Progenitor cell of endocrine pancreas (in vitro differentiated cells): Measurements from ENCODE around the gene CETN1. TPM values are rescaled to one million over a fixed set of nuclear protein-coding genes. Genes with fewer than 3 reads are reported as not detected.

Source experiments
- DNase-seq: peaks from one replicate; pipeline ENCODE4 v3.0.0; 2021; ENCODE audit warnings: low spot score; ENCODE audit not compliant: unreplicated experiment
- H3K27ac Mint-ChIP-seq: 2 replicates; pipeline ENCODE4 v1.8.0; 2021; ENCODE audit warnings: mild to moderate bottlenecking, moderate library complexity, mixed read lengths
- H3K27me3 Mint-ChIP-seq: 2 replicates; pipeline ENCODE4 v1.8.0; 2021; ENCODE audit warnings: mixed read lengths
- H3K36me3 Mint-ChIP-seq: 2 replicates; pipeline ENCODE4 v1.8.0; 2022; ENCODE audit warnings: mixed read lengths; ENCODE audit not compliant: insufficient read depth
- H3K4me1 Mint-ChIP-seq: 2 replicates; pipeline ENCODE4 v1.8.0; 2021; ENCODE audit warnings: low read depth, mixed read lengths
- H3K4me3 Mint-ChIP-seq: 2 replicates; pipeline ENCODE4 v1.8.0; 2021; ENCODE audit warnings: low read depth, mild to moderate bottlenecking, moderate library complexity, mixed read lengths
- H3K9me3 Mint-ChIP-seq: 2 replicates; pipeline ENCODE4 v1.8.0; 2021; ENCODE audit warnings: low read depth, mixed read lengths
- total RNA-seq: library from RNA; stranded (reverse); gene quantifications from 2 replicates; pipeline ENCODE4 v1.2.1, GENCODE V29; 2021
- TF ChIP-seq, protein P1 (sequence below): fragments of 200-600 bp; sonication (generic); IDR thresholded peaks from one replicate; pipeline ENCODE4 v1.5.0; 2021; ENCODE audit warnings: antibody characterized with exemption, mild to moderate bottlenecking; ENCODE audit not compliant: unreplicated experiment

CETN1 gene
- total RNA-seq, 1 donor from 2014 or later: not detected

DNA sequence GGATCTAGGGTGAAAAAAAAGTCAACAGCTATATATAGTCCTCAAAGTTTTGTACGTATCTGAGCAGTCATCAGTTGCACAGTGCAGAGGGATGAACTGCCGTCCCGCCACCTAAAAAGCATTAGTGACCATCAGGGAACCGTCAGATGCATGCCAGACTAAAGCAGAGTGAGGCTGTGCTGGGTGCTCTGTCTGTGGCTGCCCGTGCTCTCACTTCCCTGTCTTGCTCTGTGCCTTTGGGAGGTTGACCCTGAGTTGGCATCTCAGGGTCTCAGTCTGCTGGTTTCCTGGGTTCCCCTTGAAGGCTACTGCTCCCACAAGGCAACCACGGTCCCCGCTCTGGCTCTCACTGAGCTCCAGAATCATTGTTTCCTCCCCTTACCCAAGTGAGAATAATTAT, 27.8 kb downstream of the CETN1 start:
- no peak overlapping the region for H3K27ac Mint-ChIP-seq
- TF ChIP-seq, protein P1, sequence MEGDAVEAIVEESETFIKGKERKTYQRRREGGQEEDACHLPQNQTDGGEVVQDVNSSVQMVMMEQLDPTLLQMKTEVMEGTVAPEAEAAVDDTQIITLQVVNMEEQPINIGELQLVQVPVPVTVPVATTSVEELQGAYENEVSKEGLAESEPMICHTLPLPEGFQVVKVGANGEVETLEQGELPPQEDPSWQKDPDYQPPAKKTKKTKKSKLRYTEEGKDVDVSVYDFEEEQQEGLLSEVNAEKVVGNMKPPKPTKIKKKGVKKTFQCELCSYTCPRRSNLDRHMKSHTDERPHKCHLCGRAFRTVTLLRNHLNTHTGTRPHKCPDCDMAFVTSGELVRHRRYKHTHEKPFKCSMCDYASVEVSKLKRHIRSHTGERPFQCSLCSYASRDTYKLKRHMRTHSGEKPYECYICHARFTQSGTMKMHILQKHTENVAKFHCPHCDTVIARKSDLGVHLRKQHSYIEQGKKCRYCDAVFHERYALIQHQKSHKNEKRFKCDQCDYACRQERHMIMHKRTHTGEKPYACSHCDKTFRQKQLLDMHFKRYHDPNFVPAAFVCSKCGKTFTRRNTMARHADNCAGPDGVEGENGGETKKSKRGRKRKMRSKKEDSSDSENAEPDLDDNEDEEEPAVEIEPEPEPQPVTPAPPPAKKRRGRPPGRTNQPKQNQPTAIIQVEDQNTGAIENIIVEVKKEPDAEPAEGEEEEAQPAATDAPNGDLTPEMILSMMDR: no peak
- H3K4me3 Mint-ChIP-seq: no peak overlapping the region
- no peaks in the 10 kb centered on the region for H3K27me3 Mint-ChIP-seq
- no peaks in the 10 kb centered on the region for H3K4me1 Mint-ChIP-seq
- DNase-seq: no peak
- no peaks in the 10 kb centered on the region for H3K9me3 Mint-ChIP-seq
- no peaks in the 10 kb centered on the region for H3K36me3 Mint-ChIP-seq

DNA sequence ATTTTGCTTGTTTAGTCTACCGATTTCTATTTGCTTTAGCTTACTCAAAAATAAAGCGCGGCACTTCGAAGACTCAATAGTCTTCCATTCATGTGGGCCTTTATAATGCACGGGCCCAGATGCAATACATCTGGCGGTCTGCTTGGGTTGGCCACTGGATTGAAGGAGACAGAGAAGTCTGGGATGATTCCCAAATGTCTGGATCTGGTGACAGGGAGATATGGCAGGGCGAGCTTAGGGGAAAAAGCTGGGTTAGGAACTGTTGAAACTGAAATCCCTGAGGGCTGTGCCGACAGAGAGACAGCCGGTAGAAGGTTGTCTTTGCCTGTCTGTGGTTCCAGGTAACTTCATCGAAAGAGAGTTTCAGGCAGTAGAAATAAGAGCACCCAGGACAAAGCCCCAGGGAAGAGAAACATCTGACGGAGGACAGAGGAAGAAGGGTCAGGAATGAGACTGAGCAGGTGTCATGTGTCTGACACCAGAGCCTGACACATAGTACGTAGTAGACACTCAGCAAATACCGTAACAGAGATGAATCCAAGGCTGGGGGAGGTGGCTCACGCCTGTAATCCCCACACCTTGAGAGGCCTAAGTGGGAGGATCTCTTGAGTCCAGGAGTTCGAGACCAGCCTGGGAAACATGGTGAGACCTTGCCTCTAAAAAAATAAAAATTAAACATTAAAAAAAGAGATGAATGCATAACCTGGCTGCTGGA, 30.2 kb downstream of the CETN1 start:
- Mint-ChIP-seq H3K4me3 (no peak overlapping the region), H3K9me3 (no peaks in the 10 kb centered on the region), H3K36me3 (no peaks in the 10 kb centered on the region), H3K4me1 (no peaks in the 10 kb centered on the region), H3K27me3 (no peaks in the 10 kb centered on the region), H3K27ac (no peak overlapping the region)
- no peak for DNase-seq
- TF ChIP-seq, protein P1: no peak

DNA sequence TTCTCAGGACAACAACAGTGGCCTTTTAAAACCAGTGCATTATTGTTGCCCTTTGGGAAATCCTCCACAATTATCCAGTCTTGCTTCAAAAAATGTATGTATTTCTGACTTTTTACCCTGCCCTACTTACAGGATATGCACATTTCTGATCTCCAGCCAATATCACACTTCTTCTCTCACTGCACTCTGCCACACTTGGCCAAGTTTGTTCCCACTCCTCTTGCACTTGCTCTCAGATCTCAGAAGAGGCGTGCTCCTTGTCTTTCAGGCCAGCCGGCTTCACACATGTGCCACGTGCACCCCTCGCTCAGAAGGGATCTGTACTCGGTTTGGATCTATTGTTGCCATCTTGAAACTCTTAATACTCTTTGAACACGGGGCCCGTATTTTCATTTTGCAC, 32.0 kb downstream of the CETN1 start:
- TF ChIP-seq, protein P1: no peak
- Mint-ChIP-seq H3K4me1 (no peaks in the 10 kb centered on the region), H3K27ac (no peak overlapping the region)

DNA sequence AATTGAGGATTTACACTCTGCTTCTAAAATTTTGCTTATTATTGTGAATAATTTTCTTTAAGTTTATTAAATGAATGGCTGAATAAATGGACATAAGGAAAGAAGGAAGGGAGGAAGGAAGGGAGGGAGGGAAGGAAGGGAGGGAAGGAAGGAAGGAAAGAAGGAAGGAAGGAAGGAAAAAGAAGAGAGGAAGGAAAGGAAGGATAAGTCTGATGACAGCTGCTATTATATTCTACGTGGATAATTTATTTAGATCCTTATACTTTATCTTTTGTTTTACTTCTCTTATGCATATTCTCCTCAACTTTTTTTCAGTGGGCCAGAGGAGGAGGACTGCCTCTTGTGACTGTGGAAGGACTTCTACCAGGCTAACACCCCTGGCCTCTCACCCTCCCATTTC, 34.0 kb downstream of the CETN1 start:
- Mint-ChIP-seq H3K4me3 (no peak overlapping the region), H3K36me3 (no peaks in the 10 kb centered on the region), H3K27me3 (peaks cover 3% of the 10 kb centered on the region), H3K9me3 (no peaks in the 10 kb centered on the region), H3K27ac (no peak overlapping the region), H3K4me1 (no peaks in the 10 kb centered on the region)
- TF ChIP-seq, protein P1: no peak
- no peak for DNase-seq

More for the DNA sequence above, 32.0 kb downstream of the CETN1 start:
- no peak overlapping the region for H3K4me3 Mint-ChIP-seq
- H3K9me3 Mint-ChIP-seq: no peaks in the 10 kb centered on the region
- DNase-seq: no peak
- H3K27me3 Mint-ChIP-seq: no peaks in the 10 kb centered on the region
- H3K36me3 Mint-ChIP-seq: no peaks in the 10 kb centered on the region

DNA sequence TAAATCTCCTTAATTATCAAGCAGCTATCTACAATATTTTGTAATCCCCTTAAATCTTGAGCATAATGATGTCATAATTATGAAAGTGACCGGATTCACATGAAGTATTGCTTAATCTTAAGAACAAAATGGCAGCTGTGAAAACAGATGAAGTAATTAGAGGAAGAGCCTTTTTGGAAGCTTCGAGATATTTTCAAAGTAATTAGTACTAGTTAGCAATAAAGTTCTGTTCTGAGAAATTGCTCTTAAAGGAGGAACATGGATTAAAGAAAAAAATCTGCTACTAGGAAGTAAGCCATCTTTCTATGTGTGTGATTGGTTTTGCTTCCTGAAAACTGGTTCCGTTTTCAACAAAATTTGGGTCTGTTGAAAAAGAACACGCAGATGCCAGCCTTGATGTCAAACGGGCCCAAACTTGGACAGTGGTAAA, 34.9 kb downstream of the CETN1 start:
- no peak for DNase-seq
- H3K4me3 Mint-ChIP-seq: no peak overlapping the region
- no peak overlapping the region for H3K27ac Mint-ChIP-seq
- no peaks in the 10 kb centered on the region for H3K4me1 Mint-ChIP-seq
- H3K27me3 Mint-ChIP-seq: peaks cover 3% of the 10 kb centered on the region
- TF ChIP-seq, protein P1: no peak
- H3K9me3 Mint-ChIP-seq: no peaks in the 10 kb centered on the region
- H3K36me3 Mint-ChIP-seq: no peaks in the 10 kb centered on the region
